Measurements from ENCODE around the gene PITX3.

- TF ChIP-seq ZNF274 (IDR thresholded peaks at IDR 0.05; ENCODE audit: low read depth, low read length), result no peak
- no peak for TF ChIP-seq YY1 (IDR thresholded peaks at IDR 0.05; ENCODE audit: insufficient read depth, insufficient read length)
These were observed 21.9 kb downstream of the PITX3 start for GRCh38 chr10:102219370-102219769.
